Activated CD8-positive, alpha-beta memory T cell treated with anti-CD3 and anti-CD28 coated beads for 48 hours (primary cell): ENCODE measurements around the gene SSR4.

Experiments
- DNase-seq, 3 experiments: peaks; one replicate each; pipeline ENCODE4 v3.0.0-alpha.2; 2020; ENCODE audit warnings: low read depth in 2 of 3, low spot score in 2 of 3

The SSR4 gene

GRCh38 chrX:153828308-153828707, 33.8 kb downstream of the SSR4 start:
- DNase-seq: no peak

DNA sequence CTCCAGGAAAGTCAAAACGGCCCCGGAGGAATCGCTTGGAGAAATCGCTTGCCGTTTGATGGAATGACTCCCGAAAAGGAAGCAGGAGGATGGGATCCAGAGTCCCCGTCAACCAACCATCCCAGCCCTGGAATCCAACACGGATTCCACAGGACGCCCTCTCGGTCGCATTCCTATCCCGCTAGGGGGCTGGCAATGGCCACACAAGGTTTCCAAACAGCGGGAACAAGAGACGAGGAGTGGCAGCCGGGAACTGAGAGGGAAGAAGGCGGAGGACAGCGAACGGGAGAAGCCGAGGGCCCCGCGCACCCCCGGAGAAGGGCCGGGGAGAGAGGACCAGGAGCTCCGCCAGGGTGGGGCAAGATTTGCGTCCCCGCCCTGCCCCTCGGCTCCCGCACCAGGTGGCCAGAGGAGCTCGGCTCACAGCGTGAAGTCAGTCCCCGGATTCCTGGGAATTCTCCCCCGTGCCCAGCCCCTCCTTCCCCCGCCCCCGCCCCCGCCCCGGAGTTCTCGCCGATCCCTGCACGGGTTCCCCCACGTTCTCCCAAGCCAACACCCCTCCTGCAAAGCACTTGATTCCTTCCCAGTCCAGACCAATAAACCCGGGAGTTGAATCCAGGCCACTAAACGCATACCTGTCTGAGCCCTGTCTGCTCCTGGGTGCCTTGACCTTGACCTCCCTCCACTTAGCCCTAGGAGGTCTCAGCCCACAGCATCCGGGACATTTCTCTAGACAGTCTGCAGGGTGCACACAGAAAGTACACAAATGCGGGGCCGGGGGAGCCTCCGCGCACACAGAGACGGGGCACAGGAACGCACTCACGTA, 34.5 kb downstream of the SSR4 start:
- DNase-seq: no peak

DNA sequence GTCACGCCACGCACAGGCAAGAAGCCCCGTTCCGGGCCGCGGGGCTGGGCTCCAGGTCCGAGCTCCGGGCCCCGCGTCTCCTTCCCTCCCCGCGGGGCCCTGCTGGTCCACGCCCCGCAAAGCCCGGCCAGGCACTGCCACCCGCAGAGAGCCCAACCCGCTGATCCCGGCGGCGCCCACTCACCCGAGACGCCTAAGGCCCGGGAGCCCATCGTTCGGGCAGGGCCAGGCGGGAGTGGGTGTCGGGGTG, 35.0 kb downstream of the SSR4 start:
- DNase-seq: no peak

DNA sequence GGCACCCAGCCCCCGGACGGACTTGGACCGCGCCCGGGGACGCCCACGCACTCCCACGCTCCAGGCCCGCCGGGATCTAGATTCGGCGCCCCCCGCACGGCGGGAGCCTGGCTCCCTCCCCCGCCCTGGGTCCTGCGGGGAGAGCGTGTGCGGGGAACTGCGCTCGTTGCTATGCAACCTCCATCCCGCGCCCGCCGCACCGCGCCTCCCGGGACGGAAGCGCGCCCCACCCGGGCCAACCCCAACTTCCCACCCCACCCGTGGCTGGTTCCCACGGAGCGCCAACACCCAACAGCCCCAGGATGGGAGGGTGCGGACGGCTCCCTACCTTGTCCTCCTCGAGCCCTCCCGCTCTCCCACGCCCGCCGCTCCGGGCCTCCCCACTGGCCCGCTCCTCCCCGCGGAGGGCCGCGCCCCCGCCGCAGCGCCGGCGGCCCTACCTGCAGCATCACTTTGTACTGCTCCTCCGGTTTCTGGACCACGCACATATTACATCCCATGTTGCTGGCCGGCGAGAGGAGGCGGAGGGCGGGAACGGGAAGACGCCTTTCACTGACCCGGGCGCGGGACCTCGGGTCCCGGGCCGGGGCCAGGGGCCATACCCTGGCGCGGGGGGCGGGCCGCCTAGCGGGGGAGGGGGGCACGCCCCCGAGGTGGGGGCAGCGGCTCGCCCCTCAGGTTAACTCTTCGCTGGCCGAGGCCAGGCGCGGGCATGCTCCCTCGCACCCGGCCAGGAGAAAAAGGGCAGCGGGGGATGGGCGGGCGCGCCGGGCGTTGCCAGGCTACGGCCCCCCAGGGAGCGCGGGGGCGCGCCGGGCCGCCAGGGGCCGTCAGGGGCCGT, 35.6 kb downstream of the SSR4 start, which contains the start of gene PDZD4:
Gene PDZD4, minus strand, starts transcription at position 746 of the 841 bp plus-strand sequence. Its CDS starts 246 bp downstream, at position 500.
- no peak for DNase-seq

DNA sequence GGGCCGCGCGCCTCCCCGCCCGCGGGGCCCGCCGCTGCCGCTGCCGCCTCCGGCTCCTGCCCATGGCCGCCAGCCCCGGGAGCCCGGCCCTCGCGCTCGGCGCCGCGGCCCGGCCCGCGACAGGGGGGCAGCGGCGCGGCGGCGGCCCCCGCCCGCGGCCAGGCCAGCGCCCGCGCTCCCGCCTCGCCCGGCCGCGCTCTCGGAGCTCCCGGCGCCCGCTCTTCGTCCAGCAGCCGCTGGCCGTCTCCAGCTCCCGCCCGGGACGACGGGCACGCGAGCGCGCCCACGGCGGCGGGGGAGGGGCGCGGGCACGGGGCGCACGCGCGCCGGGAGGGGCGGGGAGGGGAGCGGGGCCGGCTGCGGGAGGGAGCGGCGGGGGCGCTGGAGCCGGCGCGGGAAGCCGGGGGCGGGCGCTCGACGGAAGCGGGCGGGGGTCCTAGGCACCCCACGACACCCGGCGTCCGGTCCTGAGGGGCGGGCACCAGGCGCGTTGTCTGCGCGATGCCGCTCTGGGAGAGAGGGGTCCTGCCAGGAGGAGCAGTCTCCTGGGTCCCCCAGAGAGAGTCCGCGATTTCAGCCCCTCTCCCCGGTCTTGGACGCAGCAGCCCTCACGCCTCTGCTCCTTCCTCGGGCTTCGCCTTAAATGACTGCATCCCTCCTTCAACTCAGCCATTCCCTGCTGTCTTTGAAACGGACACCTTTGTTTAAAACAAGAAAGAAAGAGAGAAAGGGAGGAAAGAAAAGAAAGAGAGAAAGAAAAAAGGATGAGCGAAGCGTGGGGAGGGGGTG, 36.4 kb downstream of the SSR4 start:
- DNase-seq: no peak

DNA sequence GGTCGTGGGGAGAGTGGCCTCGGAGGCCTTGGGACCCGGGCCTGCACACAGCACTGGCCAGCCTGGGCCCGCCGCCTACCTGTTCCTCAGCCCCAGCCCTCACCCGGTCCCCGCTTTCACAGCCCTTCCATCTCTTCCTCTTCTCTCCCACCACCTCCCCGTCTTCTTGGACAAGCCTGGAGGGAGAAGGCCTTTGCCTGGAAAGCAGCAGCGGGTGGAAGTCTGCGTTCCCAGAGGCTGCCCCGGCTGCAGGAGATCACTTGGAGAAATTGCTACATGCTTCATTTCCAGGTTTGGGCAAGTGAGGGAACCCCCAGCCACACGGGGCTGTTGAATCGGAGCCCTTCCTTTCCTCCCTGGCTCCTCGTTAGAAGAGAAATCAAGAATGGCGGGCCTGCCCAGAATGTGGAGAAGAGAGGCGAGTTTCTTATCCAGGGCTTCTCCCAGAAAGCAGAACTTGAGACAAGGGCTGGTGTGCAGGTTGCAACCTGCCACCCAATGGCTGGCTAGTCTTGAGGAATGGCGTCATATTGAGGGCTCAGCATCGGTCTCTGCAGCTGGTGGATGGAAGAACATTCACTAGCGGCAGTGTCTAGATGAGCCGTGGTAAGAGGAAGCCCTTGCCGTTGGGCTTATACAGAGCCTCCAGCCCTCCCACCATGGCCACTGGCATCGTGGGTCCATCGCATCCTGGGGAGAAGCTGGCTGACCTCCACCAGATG, 37.1 kb downstream of the SSR4 start:
- no peak for DNase-seq

- DNase-seq: no peak
These were observed 38.3 kb downstream of the SSR4 start for GRCh38 chrX:153832728-153833127.

- DNase-seq: no peak
These were observed 42.5 kb downstream of the SSR4 start for GRCh38 chrX:153836921-153837320.

GRCh38 chrX:153844509-153845082, 50.1 kb downstream of the SSR4 start:
- no peak for DNase-seq

DNA sequence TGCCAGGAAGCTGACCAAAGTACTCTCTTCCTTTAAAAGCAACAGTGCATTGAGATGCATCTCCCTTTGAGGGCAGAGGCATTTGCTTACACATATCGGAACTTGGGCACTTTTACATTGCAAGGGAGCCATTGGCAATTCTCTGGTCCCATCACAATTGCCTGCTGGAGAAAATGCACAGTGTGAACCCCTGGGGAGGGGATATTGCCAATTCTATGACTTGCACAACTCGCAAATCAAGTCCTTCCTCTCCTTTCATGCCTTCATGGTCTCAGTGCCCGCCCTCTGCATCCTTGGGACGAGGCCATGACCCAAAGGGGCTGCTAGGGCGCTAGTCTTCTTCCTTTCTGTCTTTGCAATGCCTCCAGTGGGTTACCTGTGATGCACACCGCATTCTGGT, 50.7 kb downstream of the SSR4 start:
- no peak for DNase-seq

GRCh38 chrX:153845842-153846241, 51.4 kb downstream of the SSR4 start:
- no peak for DNase-seq
